Hepatocyte (in vitro differentiated cells): Measurements from ENCODE around the gene CIT.

ENCODE experiments used
- CTCF ChIP-seq: fragments of 200-600 bp; sonication (generic); IDR thresholded peaks from 2 replicates; pipeline ENCODE4 v1.5.1; 2016; ENCODE audit warnings: antibody characterized with exemption, mild to moderate bottlenecking; ENCODE audit not compliant: poor library complexity
- EZH2 ChIP-seq: fragments of 200-600 bp; sonication (generic); IDR thresholded peaks from 2 replicates; pipeline ENCODE4 v1.6.1; 2016; ENCODE audit warnings: antibody characterized with exemption, mild to moderate bottlenecking, borderline replicate concordance
- EZH2phosphoT487 ChIP-seq: fragments of 200-600 bp; sonication (generic); IDR thresholded peaks from one replicate; pipeline ENCODE4 v1.6.1; 2018; ENCODE audit warnings: antibody characterized with exemption, mild to moderate bottlenecking, low read depth, moderate library complexity; ENCODE audit not compliant: unreplicated experiment, severe bottlenecking

GRCh38 chr12:119712721-119713120 is 164.4 kb downstream of the CIT start:
- TF ChIP-seq CTCF = no peak
- no peak for TF ChIP-seq EZH2
- no peak for TF ChIP-seq EZH2phosphoT487
